OCI-LY1 (cell line): ENCODE results near the gene ELL.

Experiments used
- EZH2 ChIP-seq: fragments of 200-600 bp; sonication (generic), shearing (Covaris generic); IDR thresholded peaks from 2 replicates; pipeline ENCODE4 v1.8.0; 2017; ENCODE audit warnings: borderline replicate concordance, mixed run types, mild to moderate bottlenecking, antibody characterized with exemption, low read length, moderate library complexity, mixed read lengths
- TF ChIP-seq, protein P1 (sequence below): fragments of 200-600 bp; sonication (generic), shearing (Covaris generic); IDR thresholded peaks from 2 replicates; pipeline ENCODE4 v1.5.1; 2017; ENCODE audit warnings: mild to moderate bottlenecking, antibody characterized with exemption, low read length, moderate library complexity, mixed read lengths

- TF ChIP-seq, protein P1, sequence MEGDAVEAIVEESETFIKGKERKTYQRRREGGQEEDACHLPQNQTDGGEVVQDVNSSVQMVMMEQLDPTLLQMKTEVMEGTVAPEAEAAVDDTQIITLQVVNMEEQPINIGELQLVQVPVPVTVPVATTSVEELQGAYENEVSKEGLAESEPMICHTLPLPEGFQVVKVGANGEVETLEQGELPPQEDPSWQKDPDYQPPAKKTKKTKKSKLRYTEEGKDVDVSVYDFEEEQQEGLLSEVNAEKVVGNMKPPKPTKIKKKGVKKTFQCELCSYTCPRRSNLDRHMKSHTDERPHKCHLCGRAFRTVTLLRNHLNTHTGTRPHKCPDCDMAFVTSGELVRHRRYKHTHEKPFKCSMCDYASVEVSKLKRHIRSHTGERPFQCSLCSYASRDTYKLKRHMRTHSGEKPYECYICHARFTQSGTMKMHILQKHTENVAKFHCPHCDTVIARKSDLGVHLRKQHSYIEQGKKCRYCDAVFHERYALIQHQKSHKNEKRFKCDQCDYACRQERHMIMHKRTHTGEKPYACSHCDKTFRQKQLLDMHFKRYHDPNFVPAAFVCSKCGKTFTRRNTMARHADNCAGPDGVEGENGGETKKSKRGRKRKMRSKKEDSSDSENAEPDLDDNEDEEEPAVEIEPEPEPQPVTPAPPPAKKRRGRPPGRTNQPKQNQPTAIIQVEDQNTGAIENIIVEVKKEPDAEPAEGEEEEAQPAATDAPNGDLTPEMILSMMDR, result no peak
- TF ChIP-seq EZH2, result no peak
Observed at GRCh38 chr19:18439910-18440237, 82.0 kb downstream of the ELL start.
